HepG2 (cell line): ENCODE results near the gene BEND3. TPM values are rescaled to one million over a fixed set of nuclear protein-coding genes. Genes with fewer than 3 reads are reported as not detected.
A peak's percentile ranks its signal among the peaks of the same experiment; 100 is the strongest.

Experiments used
- ARNT2 ChIP-seq: sonication (generic); formaldehyde crosslinking; IDR thresholded peaks from 2 replicates; pipeline ENCODE4 v1.8.0; 2022; ENCODE audit warnings: mild to moderate bottlenecking, low read depth, missing genetic modification reagents, moderate library complexity
- HNRNPL ChIP-seq: fragments of 200-400 bp; formaldehyde crosslinking; IDR thresholded peaks from 2 replicates; pipeline ENCODE4 v1.6.1; 2017; ENCODE audit warnings: mild to moderate bottlenecking, low read depth, low read length
- KLF6 ChIP-seq: IDR thresholded peaks from 2 replicates; pipeline ENCODE4 v1.8.0; 2016; ENCODE audit warnings: missing biosample characterization, missing genetic modification reagents
- PITX1 ChIP-seq: sonication (generic); formaldehyde crosslinking; IDR thresholded peaks from 2 replicates; pipeline ENCODE4 v1.5.1; 2020; ENCODE audit warnings: mild to moderate bottlenecking, missing genetic modification reagents
- SRSF9 ChIP-seq: fragments of 200-400 bp; formaldehyde crosslinking; IDR thresholded peaks from 2 replicates; pipeline ENCODE4 v1.6.1; 2018; ENCODE audit warnings: borderline replicate concordance, mild to moderate bottlenecking, low read depth, low read length; ENCODE audit not compliant: insufficient read depth, poor library complexity, severe bottlenecking
- TCF12 ChIP-seq, 2 experiments: fragments of 450-650 bp in 1 of 2; sonication (generic) in 1 of 2; formaldehyde crosslinking in 1 of 2; IDR thresholded peaks; 2 replicates each; pipeline versions ENCODE4 v1.6.1 to v1.8.0; 2017 to 2022; ENCODE audit warnings: antibody characterized with exemption in 1 of 2, mild to moderate bottlenecking in 1 of 2, missing genetic modification reagents in 1 of 2, moderate library complexity in 1 of 2
- U2AF1 ChIP-seq: fragments of 200-400 bp; formaldehyde crosslinking; optimal IDR thresholded peaks from 2 replicates; pipeline ENCODE3; 2017; ENCODE audit warnings: mild to moderate bottlenecking, low read depth, low read length
- ZEB1 ChIP-seq: IDR thresholded peaks from 2 replicates; pipeline ENCODE4 v1.6.1; 2012; ENCODE audit warnings: mild to moderate bottlenecking, low read depth, inconsistent platforms; ENCODE audit not compliant: insufficient replicate concordance
- ZNF782 ChIP-seq: sonication (generic); formaldehyde crosslinking; IDR thresholded peaks from 2 replicates; pipeline ENCODE4 v1.4.0; 2020; ENCODE audit warnings: missing genetic modification reagents, mild to moderate bottlenecking, borderline replicate concordance
- ZNF792 ChIP-seq: IDR thresholded peaks from 2 replicates; pipeline ENCODE4 v1.6.1; 2016
- polyA plus RNA-seq, 8 experiments: library from polyadenylated mRNA; depleted of rRNA in 3 of 8; stranded (reverse) in 7 of 8; unstranded in 1 of 8; fragments of >200 nt; fragmentation: Illumina TruSeq in 4 of 8; extraction: Trizol in 4 of 8; gene quantifications; 2 replicates each; pipeline versions ENCODE4 v1.2.1 to v1.2.3, GENCODE V29; 2011 to 2016; ENCODE audit warnings: low read depth in 4 of 8, missing spikeins in 1 of 8, mixed read lengths in 1 of 8; ENCODE audit not compliant: insufficient read depth in 1 of 8
- total RNA-seq, 5 experiments: library from RNA; depleted of rRNA; stranded (reverse); fragments of >200 nt; fragmentation: Illumina TruSeq; extraction: Trizol; gene quantifications; 2 replicates each; pipeline ENCODE4 v1.2.3, GENCODE V29; 2016; ENCODE audit warnings: low read depth in 1 of 5
- TF ChIP-seq, protein P1 (sequence below): sonication (generic); formaldehyde crosslinking; conservative IDR thresholded peaks from 2 replicates; pipeline ENCODE4 v1.4.0; 2020; ENCODE audit warnings: mild to moderate bottlenecking, missing genetic modification reagents, moderate library complexity
- TF ChIP-seq, protein P2 (sequence below): sonication (generic); formaldehyde crosslinking; IDR thresholded peaks from 2 replicates; pipeline ENCODE4 v1.5.0; 2020; ENCODE audit warnings: mild to moderate bottlenecking, missing genetic modification reagents, borderline replicate concordance
- TF ChIP-seq, protein P3 (sequence below): sonication (generic); formaldehyde crosslinking; IDR thresholded peaks from 2 replicates; pipeline ENCODE4 v1.4.0; 2020; ENCODE audit warnings: missing genetic modification reagents
- TF ChIP-seq, protein P4 (sequence below): sonication (generic); formaldehyde crosslinking; IDR thresholded peaks from 2 replicates; pipeline ENCODE4 v1.9.0; 2021; ENCODE audit warnings: missing genetic modification reagents, borderline replicate concordance
- TF ChIP-seq, protein P5 (sequence below): sonication (generic); formaldehyde crosslinking; IDR thresholded peaks from 2 replicates; pipeline ENCODE4 v1.8.0; 2022; ENCODE audit warnings: mild to moderate bottlenecking, missing genetic modification reagents; ENCODE audit not compliant: insufficient replicate concordance

BEND3 gene
- total and polyA plus RNA-seq, 2 of the 13 experiments (the other 11 are each of a cell fraction or from before 2014, with no cell fraction given) = 1.4 to 5.8 TPM

DNA sequence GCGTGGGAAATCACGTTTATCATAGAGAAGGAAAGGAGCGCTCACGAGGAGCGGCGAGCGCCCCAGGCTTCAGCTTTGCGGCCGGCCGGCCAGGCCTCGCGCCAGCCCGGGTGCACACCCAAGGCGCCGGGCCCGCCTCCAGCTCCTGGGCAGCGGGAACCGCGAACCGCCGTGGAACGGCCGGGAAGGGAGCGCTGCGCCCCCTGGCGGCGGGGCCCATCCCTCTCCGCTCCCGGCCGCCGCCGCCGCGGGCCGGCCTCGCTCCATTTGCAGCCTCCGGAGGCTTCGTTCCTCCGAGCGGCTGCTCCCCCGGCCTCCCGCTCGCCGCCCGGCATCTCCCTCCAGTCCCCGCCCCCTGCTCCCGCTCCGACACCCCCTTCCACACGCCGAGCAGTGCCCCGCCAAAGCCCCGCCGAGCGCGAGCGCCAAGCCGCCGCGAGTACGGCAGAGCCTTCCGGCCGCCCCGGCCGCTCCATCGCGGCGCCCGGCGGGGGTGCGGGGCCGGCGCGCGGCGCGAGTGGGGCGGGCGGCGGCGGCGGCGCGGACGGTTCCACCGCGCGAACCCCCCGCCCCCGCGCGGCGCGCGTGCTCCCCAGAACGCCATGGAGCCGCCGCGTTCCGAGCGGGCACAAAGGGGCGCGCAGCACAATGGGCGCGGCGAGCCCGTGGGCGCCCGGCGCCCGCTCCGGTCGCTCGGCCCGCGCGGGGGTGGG, 946 bp downstream of the BEND3 start (continued):
- TF ChIP-seq, protein P1, sequence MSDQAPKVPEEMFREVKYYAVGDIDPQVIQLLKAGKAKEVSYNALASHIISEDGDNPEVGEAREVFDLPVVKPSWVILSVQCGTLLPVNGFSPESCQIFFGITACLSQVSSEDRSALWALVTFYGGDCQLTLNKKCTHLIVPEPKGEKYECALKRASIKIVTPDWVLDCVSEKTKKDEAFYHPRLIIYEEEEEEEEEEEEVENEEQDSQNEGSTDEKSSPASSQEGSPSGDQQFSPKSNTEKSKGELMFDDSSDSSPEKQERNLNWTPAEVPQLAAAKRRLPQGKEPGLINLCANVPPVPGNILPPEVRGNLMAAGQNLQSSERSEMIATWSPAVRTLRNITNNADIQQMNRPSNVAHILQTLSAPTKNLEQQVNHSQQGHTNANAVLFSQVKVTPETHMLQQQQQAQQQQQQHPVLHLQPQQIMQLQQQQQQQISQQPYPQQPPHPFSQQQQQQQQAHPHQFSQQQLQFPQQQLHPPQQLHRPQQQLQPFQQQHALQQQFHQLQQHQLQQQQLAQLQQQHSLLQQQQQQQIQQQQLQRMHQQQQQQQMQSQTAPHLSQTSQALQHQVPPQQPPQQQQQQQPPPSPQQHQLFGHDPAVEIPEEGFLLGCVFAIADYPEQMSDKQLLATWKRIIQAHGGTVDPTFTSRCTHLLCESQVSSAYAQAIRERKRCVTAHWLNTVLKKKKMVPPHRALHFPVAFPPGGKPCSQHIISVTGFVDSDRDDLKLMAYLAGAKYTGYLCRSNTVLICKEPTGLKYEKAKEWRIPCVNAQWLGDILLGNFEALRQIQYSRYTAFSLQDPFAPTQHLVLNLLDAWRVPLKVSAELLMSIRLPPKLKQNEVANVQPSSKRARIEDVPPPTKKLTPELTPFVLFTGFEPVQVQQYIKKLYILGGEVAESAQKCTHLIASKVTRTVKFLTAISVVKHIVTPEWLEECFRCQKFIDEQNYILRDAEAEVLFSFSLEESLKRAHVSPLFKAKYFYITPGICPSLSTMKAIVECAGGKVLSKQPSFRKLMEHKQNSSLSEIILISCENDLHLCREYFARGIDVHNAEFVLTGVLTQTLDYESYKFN (CRISPR knock-in tag) = 0 out of 2 replicates have a peak, but pooled peaks have one; percentile 7
- TF ChIP-seq PITX1 (CRISPR knock-in tag) (no peak), ZNF782 (CRISPR knock-in tag) (no peak), HNRNPL (no peak), ZEB1 (no peak), ARNT2 (CRISPR knock-in tag) (peak; percentile 32; the same call in 1 of the 2 replicates), SRSF9 (no peak), U2AF1 (no peak), KLF6 (CRISPR knock-in tag) (0 out of 2 replicates have a peak, but pooled peaks have one; percentile 57), ZNF792 (no peak), TCF12 (IDR thresholded peaks at IDR 0.05) (no peak), TCF12 (CRISPR knock-in tag; IDR thresholded peaks at IDR 0.05) (no peak)
- TF ChIP-seq, protein P2, sequence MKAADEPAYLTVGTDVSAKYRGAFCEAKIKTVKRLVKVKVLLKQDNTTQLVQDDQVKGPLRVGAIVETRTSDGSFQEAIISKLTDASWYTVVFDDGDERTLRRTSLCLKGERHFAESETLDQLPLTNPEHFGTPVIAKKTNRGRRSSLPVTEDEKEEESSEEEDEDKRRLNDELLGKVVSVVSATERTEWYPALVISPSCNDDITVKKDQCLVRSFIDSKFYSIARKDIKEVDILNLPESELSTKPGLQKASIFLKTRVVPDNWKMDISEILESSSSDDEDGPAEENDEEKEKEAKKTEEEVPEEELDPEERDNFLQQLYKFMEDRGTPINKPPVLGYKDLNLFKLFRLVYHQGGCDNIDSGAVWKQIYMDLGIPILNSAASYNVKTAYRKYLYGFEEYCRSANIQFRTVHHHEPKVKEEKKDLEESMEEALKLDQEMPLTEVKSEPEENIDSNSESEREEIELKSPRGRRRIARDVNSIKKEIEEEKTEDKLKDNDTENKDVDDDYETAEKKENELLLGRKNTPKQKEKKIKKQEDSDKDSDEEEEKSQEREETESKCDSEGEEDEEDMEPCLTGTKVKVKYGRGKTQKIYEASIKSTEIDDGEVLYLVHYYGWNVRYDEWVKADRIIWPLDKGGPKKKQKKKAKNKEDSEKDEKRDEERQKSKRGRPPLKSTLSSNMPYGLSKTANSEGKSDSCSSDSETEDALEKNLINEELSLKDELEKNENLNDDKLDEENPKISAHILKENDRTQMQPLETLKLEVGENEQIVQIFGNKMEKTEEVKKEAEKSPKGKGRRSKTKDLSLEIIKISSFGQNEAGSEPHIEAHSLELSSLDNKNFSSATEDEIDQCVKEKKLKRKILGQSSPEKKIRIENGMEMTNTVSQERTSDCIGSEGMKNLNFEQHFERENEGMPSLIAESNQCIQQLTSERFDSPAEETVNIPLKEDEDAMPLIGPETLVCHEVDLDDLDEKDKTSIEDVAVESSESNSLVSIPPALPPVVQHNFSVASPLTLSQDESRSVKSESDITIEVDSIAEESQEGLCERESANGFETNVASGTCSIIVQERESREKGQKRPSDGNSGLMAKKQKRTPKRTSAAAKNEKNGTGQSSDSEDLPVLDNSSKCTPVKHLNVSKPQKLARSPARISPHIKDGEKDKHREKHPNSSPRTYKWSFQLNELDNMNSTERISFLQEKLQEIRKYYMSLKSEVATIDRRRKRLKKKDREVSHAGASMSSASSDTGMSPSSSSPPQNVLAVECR = peak; percentile 70; the same call in 1 of the 2 replicates
- TF ChIP-seq, protein P3, sequence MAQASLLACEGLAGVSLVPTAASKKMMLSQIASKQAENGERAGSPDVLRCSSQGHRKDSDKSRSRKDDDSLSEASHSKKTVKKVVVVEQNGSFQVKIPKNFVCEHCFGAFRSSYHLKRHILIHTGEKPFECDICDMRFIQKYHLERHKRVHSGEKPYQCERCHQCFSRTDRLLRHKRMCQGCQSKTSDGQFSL (CRISPR knock-in tag) = peak; percentile 43; the same call in 1 of the 2 replicates
- TF ChIP-seq, protein P4, sequence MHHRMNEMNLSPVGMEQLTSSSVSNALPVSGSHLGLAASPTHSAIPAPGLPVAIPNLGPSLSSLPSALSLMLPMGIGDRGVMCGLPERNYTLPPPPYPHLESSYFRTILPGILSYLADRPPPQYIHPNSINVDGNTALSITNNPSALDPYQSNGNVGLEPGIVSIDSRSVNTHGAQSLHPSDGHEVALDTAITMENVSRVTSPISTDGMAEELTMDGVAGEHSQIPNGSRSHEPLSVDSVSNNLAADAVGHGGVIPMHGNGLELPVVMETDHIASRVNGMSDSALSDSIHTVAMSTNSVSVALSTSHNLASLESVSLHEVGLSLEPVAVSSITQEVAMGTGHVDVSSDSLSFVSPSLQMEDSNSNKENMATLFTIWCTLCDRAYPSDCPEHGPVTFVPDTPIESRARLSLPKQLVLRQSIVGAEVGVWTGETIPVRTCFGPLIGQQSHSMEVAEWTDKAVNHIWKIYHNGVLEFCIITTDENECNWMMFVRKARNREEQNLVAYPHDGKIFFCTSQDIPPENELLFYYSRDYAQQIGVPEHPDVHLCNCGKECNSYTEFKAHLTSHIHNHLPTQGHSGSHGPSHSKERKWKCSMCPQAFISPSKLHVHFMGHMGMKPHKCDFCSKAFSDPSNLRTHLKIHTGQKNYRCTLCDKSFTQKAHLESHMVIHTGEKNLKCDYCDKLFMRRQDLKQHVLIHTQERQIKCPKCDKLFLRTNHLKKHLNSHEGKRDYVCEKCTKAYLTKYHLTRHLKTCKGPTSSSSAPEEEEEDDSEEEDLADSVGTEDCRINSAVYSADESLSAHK (CRISPR knock-in tag) = no peak
- TF ChIP-seq, protein P5, sequence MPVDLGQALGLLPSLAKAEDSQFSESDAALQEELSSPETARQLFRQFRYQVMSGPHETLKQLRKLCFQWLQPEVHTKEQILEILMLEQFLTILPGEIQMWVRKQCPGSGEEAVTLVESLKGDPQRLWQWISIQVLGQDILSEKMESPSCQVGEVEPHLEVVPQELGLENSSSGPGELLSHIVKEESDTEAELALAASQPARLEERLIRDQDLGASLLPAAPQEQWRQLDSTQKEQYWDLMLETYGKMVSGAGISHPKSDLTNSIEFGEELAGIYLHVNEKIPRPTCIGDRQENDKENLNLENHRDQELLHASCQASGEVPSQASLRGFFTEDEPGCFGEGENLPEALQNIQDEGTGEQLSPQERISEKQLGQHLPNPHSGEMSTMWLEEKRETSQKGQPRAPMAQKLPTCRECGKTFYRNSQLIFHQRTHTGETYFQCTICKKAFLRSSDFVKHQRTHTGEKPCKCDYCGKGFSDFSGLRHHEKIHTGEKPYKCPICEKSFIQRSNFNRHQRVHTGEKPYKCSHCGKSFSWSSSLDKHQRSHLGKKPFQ (CRISPR knock-in tag) = no peak
